Measurements from ENCODE around the gene CDC42EP2.

- TF ChIP-seq POLR2A (IDR thresholded peaks at IDR 0.05), result no peak
- TF ChIP-seq, protein P1, sequence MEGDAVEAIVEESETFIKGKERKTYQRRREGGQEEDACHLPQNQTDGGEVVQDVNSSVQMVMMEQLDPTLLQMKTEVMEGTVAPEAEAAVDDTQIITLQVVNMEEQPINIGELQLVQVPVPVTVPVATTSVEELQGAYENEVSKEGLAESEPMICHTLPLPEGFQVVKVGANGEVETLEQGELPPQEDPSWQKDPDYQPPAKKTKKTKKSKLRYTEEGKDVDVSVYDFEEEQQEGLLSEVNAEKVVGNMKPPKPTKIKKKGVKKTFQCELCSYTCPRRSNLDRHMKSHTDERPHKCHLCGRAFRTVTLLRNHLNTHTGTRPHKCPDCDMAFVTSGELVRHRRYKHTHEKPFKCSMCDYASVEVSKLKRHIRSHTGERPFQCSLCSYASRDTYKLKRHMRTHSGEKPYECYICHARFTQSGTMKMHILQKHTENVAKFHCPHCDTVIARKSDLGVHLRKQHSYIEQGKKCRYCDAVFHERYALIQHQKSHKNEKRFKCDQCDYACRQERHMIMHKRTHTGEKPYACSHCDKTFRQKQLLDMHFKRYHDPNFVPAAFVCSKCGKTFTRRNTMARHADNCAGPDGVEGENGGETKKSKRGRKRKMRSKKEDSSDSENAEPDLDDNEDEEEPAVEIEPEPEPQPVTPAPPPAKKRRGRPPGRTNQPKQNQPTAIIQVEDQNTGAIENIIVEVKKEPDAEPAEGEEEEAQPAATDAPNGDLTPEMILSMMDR (IDR thresholded peaks at IDR 0.05), result no peak
Observed at GRCh38 chr11:65310215-65310614, 4.5 kb upstream of the CDC42EP2 start.
